Measurements from ENCODE around the gene ELK3.

Gene ELK3

GRCh38 chr12:96302687-96303310 is 108.6 kb downstream of the ELK3 start:
- no peak for TF ChIP-seq CTCF (IDR thresholded peaks at IDR 0.05; ENCODE audit: borderline replicate concordance, control extremely low read depth, extremely low read depth, insufficient read depth, missing control alignments)
- DNase-seq (ENCODE audit: low spot score): no peak
- in situ Hi-C loops (cut with MboI; ENCODE audit: low sequenced_read_pairs, unreplicated experiment): no loop called here

GRCh38 chr12:96303653-96304052 is 109.5 kb downstream of the ELK3 start:
- no peak for DNase-seq (ENCODE audit: low spot score)
- TF ChIP-seq CTCF (IDR thresholded peaks at IDR 0.05; ENCODE audit: borderline replicate concordance, control extremely low read depth, extremely low read depth, insufficient read depth, missing control alignments): no peak
- in situ Hi-C loops (cut with MboI; ENCODE audit: low sequenced_read_pairs, unreplicated experiment): no loop called here

- no peak for TF ChIP-seq CTCF (IDR thresholded peaks at IDR 0.05; ENCODE audit: borderline replicate concordance, control extremely low read depth, extremely low read depth, insufficient read depth, missing control alignments)
- in situ Hi-C loops (cut with MboI; ENCODE audit: low sequenced_read_pairs, unreplicated experiment): no loop called here
- no peak for DNase-seq (ENCODE audit: low spot score)
Measured at GRCh38 chr12:96305665-96306064, 111.5 kb downstream of the ELK3 start.

GRCh38 chr12:96308881-96309280 is 114.7 kb downstream of the ELK3 start:
- in situ Hi-C loops (cut with MboI; ENCODE audit: low sequenced_read_pairs, unreplicated experiment): no loop called here
- no peak for TF ChIP-seq CTCF (IDR thresholded peaks at IDR 0.05; ENCODE audit: borderline replicate concordance, control extremely low read depth, extremely low read depth, insufficient read depth, missing control alignments)

GRCh38 chr12:96310067-96310466 is 115.9 kb downstream of the ELK3 start:
- no peak for TF ChIP-seq CTCF (IDR thresholded peaks at IDR 0.05; ENCODE audit: borderline replicate concordance, control extremely low read depth, extremely low read depth, insufficient read depth, missing control alignments)
- no peak for DNase-seq (ENCODE audit: low spot score)
- in situ Hi-C loops (cut with MboI; ENCODE audit: low sequenced_read_pairs, unreplicated experiment): no loop called here

More at GRCh38 chr12:96308881-96309280, 114.7 kb downstream of the ELK3 start:
- DNase-seq (ENCODE audit: low spot score): no peak

- DNase-seq (ENCODE audit: low spot score): no peak
- TF ChIP-seq CTCF (IDR thresholded peaks at IDR 0.05; ENCODE audit: borderline replicate concordance, control extremely low read depth, extremely low read depth, insufficient read depth, missing control alignments): no peak
- in situ Hi-C loops (cut with MboI; ENCODE audit: low sequenced_read_pairs, unreplicated experiment): no loop called here
Measured at GRCh38 chr12:96311191-96311590, 117.0 kb downstream of the ELK3 start.
